Transverse colon (tissue), 4 donors: ENCODE measurements around the gene TAF11L2. TPM values are rescaled to one million over a fixed set of nuclear protein-coding genes. Genes with fewer than 3 reads are reported as not detected.
"Not testable (repeated sequence)": the region's sequence is repeated elsewhere in the genome, so short reads cannot be mapped to it uniquely, and the experiment has no call there.

Experiments
- DNase-seq: peaks from one replicate; pipeline ENCODE4 v3.0.0-alpha.2; 2019
- H3K27ac ChIP-seq, 4 donors: fragments of 200-600 bp; sonication (generic); 2 replicates each; pipeline ENCODE4 v1.5.1; 2016 to 2018; ENCODE audit warnings: inconsistent platforms in 4 of 4
- H3K27me3 ChIP-seq: fragments of 200-600 bp; sonication (generic); 2 replicates; pipeline ENCODE4 v1.5.1; 2017; ENCODE audit warnings: inconsistent platforms
- H3K36me3 ChIP-seq, 4 donors: fragments of 200-600 bp; sonication (generic); 2 replicates each; pipeline ENCODE4 v1.5.1; 2017 to 2019; ENCODE audit warnings: inconsistent platforms in 4 of 4
- H3K4me1 ChIP-seq, 4 donors: fragments of 200-600 bp; sonication (generic); 2 replicates each; pipeline ENCODE4 v1.5.1; 2017 to 2020; ENCODE audit warnings: inconsistent platforms in 4 of 4
- H3K4me3 ChIP-seq, 4 donors: fragments of 200-600 bp; sonication (generic); 1 replicate in 1 of 4; 2 replicates in 3 of 4; pipeline versions ENCODE4 v1.5.1 to v1.6.1; 2017 to 2019; ENCODE audit warnings: inconsistent platforms in 4 of 4
- H3K9me3 ChIP-seq, 2 donors: fragments of 200-600 bp; sonication (generic); 2 replicates each; pipeline ENCODE4 v1.5.1; 2017 to 2019; ENCODE audit warnings: inconsistent platforms in 2 of 2
- CTCF ChIP-seq, 5 experiments: fragments of 200-600 bp in 3 of 5; fragments of 450-650 bp in 2 of 5; sonication (generic) in 3 of 5; IDR thresholded peaks; 1 replicate in 2 of 5; 2 replicates in 3 of 5; pipeline ENCODE4 v1.5.1; 2016 to 2017; ENCODE audit warnings: antibody characterized with exemption in 5 of 5, inconsistent platforms in 3 of 5, mild to moderate bottlenecking in 2 of 5, moderate library complexity in 1 of 5
- EP300 ChIP-seq: sonication (generic); formaldehyde crosslinking; IDR thresholded peaks from one replicate; pipeline ENCODE4 v1.6.1; 2017; ENCODE audit warnings: antibody characterized with exemption, low read depth
- POLR2A ChIP-seq: fragments of 450-650 bp; IDR thresholded peaks from one replicate; pipeline ENCODE4 v1.6.1; 2016; ENCODE audit warnings: antibody characterized with exemption, mild to moderate bottlenecking, moderate library complexity
- POLR2AphosphoS5 ChIP-seq, 3 donors: sonication (generic); formaldehyde crosslinking; IDR thresholded peaks; one replicate each; pipeline ENCODE4 v1.6.1; 2016; ENCODE audit warnings: antibody characterized with exemption in 3 of 3
- WGBS, 2 donors: methylation state at CpG; one replicate each; pipeline ENCODE4 v1.1.5; 2018; ENCODE audit warnings: low coverage in 1 of 2; 5-methylcytosine and 5-hydroxymethylcytosine counted together
- in situ Hi-C, 4 donors: fragments of 200-750 bp; cut with MboI; loops; one replicate each; pipeline versions ENCODE4 v1.15.0 to v1.15.1; 2017; ENCODE audit warnings: low sequenced_read_pairs in 3 of 4, low pct_ligation_motif_present in 1 of 4, low pct_unique_long_range_greater_than_20kb in 1 of 4
- intact Hi-C: fragments of 100-400 bp; cut with DNase I; formaldehyde crosslinking; loops from one replicate; pipeline ENCODE4 v1.15.1; 2023; ENCODE audit warnings: low total_unique reads
- total RNA-seq, 4 donors: library from RNA; depleted of rRNA; stranded (reverse); fragments of >200 nt; gene quantifications; one replicate each; pipeline ENCODE4 v1.1.0, GENCODE V29; 2016

TAF11L2 gene
- total RNA-seq, 4 donors from 2014 or later, result not detected

GRCh38 chr5:17481378-17481777 lies 16.7 kb upstream of the TAF11L2 start:
- no peak for TF ChIP-seq CTCF (IDR thresholded peaks at IDR 0.05)
- TF ChIP-seq EP300, result no peak
- DNase-seq, result no peak

GRCh38 chr5:17482790-17483189 lies 15.2 kb upstream of the TAF11L2 start:
- TF ChIP-seq POLR2A (no peak), CTCF (IDR thresholded peaks at IDR 0.05) (no peak), POLR2AphosphoS5 (IDR thresholded peaks at IDR 0.05) (no peak), EP300 (no peak)
- Histone ChIP-seq H3K27ac (no peak overlapping the region), H3K27me3 (no peaks in the 10 kb centered on the region), H3K9me3 (no peaks in the 10 kb centered on the region), H3K4me3 (no peak overlapping the region), H3K36me3 (no peaks in the 10 kb centered on the region), H3K4me1 (no peaks in the 10 kb centered on the region)
- no peak for DNase-seq
- intact Hi-C loops (no loop called here), in situ Hi-C loops (no loop called here)
- 72% methylated on average over 2 of the region's 2 CpGs; no CpG with 5 or more reads in 1 of the 2 donors for WGBS, 2 donors

More at GRCh38 chr5:17481378-17481777, 16.7 kb upstream of the TAF11L2 start:
- Histone ChIP-seq H3K27me3 (no peaks in the 10 kb centered on the region), H3K4me3 (no peak overlapping the region), H3K4me1 (no peaks in the 10 kb centered on the region), H3K27ac (no peak overlapping the region), H3K9me3 (no peaks in the 10 kb centered on the region), H3K36me3 (no peaks in the 10 kb centered on the region)
- 82 to 86% methylated on average over 3 to 4 of the region's 4 CpGs for WGBS, 2 donors
- in situ Hi-C loops, result no loop called here
- intact Hi-C loops, result no loop called here

GRCh38 chr5:17486464-17487173 lies 11.4 kb upstream of the TAF11L2 start:
- H3K4me1 ChIP-seq, intact Hi-C loops, H3K4me3 ChIP-seq, H3K27ac ChIP-seq, H3K36me3 ChIP-seq, in situ Hi-C loops, H3K9me3 ChIP-seq, DNase-seq, H3K27me3 ChIP-seq: not testable (repeated sequence)
- 89 to 92% methylated on average over 6 to 10 of the region's 10 CpGs for WGBS, 2 donors

DNA sequence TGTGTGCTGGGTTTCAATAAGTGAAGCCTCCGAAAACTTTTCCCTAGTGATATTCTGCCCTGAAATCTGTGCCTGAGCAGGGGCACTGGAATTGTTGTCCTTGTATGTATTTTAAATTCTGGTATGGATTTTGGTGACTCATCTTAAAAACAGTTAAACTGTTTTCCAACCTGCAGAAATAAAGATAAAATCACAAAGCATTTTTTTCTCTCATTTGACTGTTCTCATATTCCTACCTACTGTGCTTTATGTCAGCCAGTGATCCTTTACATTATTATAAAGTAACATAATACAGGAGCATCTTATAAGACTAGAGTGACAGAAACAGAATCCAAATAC lies 10.9 kb upstream of the TAF11L2 start:
- H3K4me1 ChIP-seq, result no peaks in the 10 kb centered on the region
- H3K27me3 ChIP-seq, result no peaks in the 10 kb centered on the region
- in situ Hi-C loops, result no loop called here
- intact Hi-C loops, result no loop called here
- H3K4me3 ChIP-seq, result no peak overlapping the region
- no peaks in the 10 kb centered on the region for H3K36me3 ChIP-seq
- no peaks in the 10 kb centered on the region for H3K9me3 ChIP-seq
- no peak for DNase-seq
- H3K27ac ChIP-seq, result no peak overlapping the region
- 70 to 83% methylated on average over 1 of the region's 1 CpG for WGBS, 2 donors
- TF ChIP-seq CTCF (IDR thresholded peaks at IDR 0.05) (no peak), EP300 (no peak)

DNA sequence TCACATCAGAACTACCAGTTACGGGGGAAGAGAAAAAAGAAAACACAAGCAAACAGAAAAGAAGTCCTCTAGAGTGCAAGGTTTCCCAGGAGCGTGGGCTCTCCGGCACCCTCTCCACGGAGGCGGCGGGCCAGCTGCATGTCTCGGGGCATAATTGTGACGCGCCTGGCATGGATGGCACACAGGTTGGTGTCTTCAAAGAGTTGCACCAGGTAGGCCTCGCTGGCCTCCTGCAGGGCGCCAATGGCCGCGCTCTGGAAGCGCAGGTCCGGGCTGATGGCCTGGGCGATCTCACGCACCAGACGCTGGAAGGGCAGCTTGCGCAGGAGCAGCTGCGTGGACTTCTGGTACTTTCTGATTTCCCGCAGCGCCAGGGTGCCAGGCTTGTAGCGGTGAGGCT lies 6.8 kb upstream of the TAF11L2 start:
- in situ Hi-C loops, result not testable (repeated sequence)

More for the DNA sequence above, 6.8 kb upstream of the TAF11L2 start:
- H3K4me1 ChIP-seq, DNase-seq, H3K9me3 ChIP-seq, H3K27ac ChIP-seq, intact Hi-C loops, H3K27me3 ChIP-seq, H3K4me3 ChIP-seq, H3K36me3 ChIP-seq: not testable (repeated sequence)
- 95% methylated on average over 17 of the region's 23 CpGs; no CpG with 5 or more reads in 1 of the 2 donors for WGBS, 2 donors
